RWPE1 (cell line): ENCODE results near the gene ZNF112.

Source experiments
- CTCF ChIA-PET: fragments of 350-600 bp; sonication (Branson Sonifier 250); formaldehyde crosslinking; extraction: SDS; loops from one replicate; lab custom pipeline; 2021; lab: Yijun Ruan, JAX
- POLR2A ChIA-PET: fragments of 400-600 bp; formaldehyde crosslinking; extraction: SDS; loops from one replicate; lab custom pipeline; 2020; ENCODE audit warnings: antibody characterized with exemption; ENCODE audit not compliant: low non-redundant PET; lab: Yijun Ruan, JAX
- DNase-seq: peaks from one replicate; pipeline ENCODE4 v3.0.0; 2012; ENCODE audit warnings: low spot score
- H3K27ac ChIP-seq: fragments of 450-650 bp; 2 replicates; pipeline ENCODE4 v1.5.1; 2017
- TF ChIP-seq, protein P1 (sequence below): fragments of 450-650 bp; conservative IDR thresholded peaks from 2 replicates; pipeline ENCODE4 v1.5.1; 2017; ENCODE audit warnings: low read depth, mild to moderate bottlenecking

Gene ZNF112

DNA sequence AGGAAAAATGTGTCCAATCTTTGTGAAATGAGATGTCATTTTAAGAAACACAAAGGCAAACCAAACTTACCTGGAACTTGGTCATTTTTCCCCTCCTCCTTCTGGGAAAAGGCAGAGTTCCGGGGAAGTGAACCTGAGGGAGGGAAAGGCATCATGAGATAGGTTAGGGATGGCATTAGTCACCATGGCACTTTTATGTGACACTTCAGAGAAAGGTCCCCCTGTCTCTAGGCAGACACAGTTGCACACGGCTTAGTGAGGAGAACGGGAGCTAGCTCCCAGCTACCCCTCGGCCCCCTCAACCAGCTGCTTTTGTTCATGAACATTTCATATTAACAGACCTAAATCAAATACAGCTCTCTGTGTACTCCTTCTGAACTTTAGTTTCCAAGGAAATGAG, 53.2 kb downstream of the ZNF112 start:
- ChIA-PET CTCF (interaction anchor here (0.6 kb wide), 1 partner anchor 34 kb away, joined by 6 read pairs; no protein-coding TSS in a partner anchor), POLR2A (no interaction called here)
- no peak overlapping the region for H3K27ac ChIP-seq
- TF ChIP-seq, protein P1, sequence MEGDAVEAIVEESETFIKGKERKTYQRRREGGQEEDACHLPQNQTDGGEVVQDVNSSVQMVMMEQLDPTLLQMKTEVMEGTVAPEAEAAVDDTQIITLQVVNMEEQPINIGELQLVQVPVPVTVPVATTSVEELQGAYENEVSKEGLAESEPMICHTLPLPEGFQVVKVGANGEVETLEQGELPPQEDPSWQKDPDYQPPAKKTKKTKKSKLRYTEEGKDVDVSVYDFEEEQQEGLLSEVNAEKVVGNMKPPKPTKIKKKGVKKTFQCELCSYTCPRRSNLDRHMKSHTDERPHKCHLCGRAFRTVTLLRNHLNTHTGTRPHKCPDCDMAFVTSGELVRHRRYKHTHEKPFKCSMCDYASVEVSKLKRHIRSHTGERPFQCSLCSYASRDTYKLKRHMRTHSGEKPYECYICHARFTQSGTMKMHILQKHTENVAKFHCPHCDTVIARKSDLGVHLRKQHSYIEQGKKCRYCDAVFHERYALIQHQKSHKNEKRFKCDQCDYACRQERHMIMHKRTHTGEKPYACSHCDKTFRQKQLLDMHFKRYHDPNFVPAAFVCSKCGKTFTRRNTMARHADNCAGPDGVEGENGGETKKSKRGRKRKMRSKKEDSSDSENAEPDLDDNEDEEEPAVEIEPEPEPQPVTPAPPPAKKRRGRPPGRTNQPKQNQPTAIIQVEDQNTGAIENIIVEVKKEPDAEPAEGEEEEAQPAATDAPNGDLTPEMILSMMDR = no peak
- no peak for DNase-seq

DNA sequence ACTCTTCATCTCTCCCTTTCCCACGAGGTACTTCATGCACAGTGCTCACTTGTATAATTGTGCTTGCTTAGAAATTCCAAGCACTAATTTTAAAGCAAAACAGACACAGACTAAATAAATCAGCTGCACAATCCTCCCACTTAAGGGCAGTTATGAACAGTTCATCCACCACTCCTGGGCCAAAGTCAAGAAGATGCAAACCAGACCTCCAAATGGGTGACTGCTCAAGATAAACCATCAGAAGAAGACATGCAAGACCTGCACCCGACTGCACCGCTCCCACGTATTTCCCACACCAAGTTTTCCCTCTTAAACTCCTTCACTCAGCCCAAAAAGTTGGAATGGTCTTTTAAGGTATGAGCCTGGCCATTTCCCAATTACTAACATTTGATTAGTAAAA, 71.5 kb downstream of the ZNF112 start:
- no peak for DNase-seq
- CTCF ChIA-PET = no interaction called here
- H3K27ac ChIP-seq = no peak overlapping the region
- POLR2A ChIA-PET = no interaction called here
- TF ChIP-seq, protein P1 = no peak

DNA sequence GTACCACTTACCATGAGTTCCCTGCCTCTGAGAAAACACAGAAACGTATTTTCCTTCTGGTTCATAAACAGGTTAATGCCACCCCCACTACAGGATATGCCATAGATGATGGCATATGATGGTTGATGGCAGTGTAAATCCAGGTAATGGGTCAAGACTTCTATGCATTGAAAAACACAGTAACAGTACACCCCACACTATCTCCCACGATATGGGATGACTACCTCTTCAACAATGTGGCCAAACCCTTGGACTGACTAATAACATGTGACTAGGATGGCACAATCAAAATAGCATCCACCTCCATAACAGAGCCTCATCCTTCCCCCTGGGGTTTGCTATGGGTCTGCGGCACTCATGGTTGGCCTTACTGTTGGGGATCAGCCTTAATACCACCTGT, 73.6 kb downstream of the ZNF112 start:
- no peak overlapping the region for H3K27ac ChIP-seq
- ChIA-PET POLR2A (no interaction called here), CTCF (no interaction called here)
- DNase-seq = peak; percentile 38
- TF ChIP-seq, protein P1 = no peak

DNA sequence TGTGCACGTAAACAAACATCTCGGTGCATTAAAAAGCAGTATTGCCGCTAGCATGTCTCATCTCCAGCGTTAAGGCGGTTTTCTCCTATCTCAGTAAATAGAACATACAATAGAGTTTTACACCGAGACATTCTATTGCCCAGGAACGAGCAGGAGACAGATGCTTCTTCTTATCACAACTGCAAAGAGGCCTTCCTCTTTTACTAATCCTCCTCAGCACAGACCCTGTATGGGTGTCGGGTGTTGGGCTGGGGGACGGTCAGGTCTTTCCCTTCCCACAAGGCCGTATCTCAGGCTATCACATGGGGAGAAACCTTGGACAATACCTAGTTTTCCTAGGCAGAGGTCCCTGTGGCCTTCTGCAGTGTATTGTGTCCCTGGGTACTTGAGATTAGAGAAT, 75.6 kb downstream of the ZNF112 start:
- DNase-seq = no peak
- ChIA-PET POLR2A (no interaction called here), CTCF (no interaction called here)
- H3K27ac ChIP-seq = no peak overlapping the region
- TF ChIP-seq, protein P1 = no peak

DNA sequence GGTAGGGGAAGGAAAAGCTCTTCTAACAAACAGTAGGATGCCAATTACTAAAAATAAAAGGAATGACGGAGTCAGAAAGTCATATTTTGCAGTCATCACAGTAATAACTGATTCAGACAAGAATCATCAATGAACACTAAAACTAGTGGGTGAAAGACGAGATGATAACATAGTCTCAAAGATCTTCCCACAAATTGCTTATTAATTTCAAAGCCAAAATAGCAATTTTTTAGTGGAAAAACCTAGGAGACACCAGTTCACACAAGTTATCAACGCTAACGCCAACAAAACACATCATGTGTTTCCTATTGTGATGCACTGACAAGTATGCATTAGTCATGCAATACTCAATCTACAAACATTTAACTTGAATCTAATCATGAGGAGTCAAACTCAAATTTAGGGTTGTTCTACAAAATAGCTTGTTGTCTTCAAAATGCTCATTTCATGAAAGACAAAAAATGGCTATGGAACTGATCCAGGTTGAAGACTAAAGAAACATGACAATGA, 78.2 kb downstream of the ZNF112 start:
- DNase-seq = peak; percentile 34
- POLR2A ChIA-PET = interaction anchor here (0.6 kb wide), 1 partner anchor 17 kb away, joined by 3 read pairs; no protein-coding TSS in a partner anchor
- H3K27ac ChIP-seq = no peak overlapping the region
- CTCF ChIA-PET = no interaction called here
- TF ChIP-seq, protein P1 = no peak

DNA sequence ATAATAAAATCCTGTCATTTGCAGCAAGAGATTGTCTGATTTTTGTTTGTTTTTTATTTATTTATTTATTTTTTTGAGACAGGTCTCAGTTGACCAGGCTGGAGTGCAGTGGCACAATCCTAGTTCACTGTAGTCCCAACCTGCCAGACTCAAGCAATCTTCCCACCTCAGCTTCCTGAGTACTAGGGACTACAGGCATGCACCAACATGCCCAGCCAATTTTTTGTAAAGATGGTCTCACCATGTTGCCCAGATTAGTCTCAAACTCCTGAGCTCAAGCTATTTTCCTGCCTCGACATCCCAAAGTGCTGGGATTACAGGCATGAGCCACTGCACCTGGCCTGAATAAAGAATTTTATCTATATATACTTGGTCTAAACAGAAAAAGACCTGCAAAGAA, 79.1 kb downstream of the ZNF112 start:
- TF ChIP-seq, protein P1 = no peak
- ChIA-PET POLR2A (no interaction called here), CTCF (no interaction called here)
- no peak overlapping the region for H3K27ac ChIP-seq
- no peak for DNase-seq
